DND-41 (cell line): ENCODE measurements around the gene PELI2.

Source experiments
- EZH2 ChIP-seq: IDR thresholded peaks from 3 replicates; pipeline ENCODE4 v1.6.1; 2012; ENCODE audit warnings: borderline replicate concordance, low read depth, mild to moderate bottlenecking, moderate library complexity, low read length, inconsistent platforms; ENCODE audit not compliant: severe bottlenecking
- TF ChIP-seq, protein P1 (sequence below): IDR thresholded peaks from 2 replicates; pipeline ENCODE4 v1.5.1; 2012; ENCODE audit warnings: borderline replicate concordance, low read length, moderate library complexity, mild to moderate bottlenecking; ENCODE audit not compliant: poor library complexity, severe bottlenecking; ENCODE audit errors: extremely low read depth

DNA sequence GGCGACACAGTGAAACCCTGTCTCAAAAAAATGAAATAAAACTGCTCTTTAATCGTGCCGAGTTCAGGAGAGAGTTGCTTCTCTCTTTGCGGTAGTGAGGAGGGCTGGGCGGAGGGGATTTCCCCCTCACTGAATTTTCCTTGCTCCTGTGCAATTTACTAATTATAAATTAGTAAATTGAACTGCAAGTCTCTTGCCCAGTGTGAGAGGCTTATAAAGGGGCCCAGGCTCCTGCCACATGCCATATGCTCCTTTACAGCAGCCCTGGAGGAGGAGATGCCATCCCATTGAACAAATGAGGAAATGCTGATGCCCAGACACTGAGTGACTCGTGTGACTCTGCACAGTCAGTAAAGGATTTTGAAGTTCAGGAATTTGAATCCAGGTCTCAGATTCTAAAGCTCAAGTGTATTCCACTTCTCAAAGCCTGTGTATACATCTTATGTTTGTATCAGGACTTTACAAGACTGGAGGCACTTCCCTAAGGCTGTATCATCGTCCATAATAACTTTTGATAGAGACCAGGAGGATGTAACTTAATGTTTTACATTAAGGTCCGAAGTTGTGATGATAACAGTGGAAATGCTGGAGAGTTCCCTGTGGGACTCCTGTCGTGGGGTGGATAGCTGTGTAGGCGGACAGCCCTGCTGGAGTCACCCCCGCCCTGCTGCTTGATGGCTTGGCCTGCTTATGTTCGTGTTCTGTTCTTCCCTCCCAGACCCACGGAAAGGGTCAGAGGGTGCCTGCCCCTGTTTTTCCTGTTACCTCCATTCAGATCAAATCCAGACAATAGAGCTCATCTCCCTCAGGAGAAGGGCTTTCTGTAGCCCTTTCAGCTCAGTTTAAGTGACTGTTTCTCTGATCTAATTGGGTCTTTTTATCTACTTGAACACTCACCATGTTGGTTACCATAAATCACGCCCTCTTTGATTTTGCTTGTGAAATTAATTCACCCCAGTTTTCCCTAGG lies 13.9 kb downstream of the PELI2 start:
- TF ChIP-seq, protein P1, sequence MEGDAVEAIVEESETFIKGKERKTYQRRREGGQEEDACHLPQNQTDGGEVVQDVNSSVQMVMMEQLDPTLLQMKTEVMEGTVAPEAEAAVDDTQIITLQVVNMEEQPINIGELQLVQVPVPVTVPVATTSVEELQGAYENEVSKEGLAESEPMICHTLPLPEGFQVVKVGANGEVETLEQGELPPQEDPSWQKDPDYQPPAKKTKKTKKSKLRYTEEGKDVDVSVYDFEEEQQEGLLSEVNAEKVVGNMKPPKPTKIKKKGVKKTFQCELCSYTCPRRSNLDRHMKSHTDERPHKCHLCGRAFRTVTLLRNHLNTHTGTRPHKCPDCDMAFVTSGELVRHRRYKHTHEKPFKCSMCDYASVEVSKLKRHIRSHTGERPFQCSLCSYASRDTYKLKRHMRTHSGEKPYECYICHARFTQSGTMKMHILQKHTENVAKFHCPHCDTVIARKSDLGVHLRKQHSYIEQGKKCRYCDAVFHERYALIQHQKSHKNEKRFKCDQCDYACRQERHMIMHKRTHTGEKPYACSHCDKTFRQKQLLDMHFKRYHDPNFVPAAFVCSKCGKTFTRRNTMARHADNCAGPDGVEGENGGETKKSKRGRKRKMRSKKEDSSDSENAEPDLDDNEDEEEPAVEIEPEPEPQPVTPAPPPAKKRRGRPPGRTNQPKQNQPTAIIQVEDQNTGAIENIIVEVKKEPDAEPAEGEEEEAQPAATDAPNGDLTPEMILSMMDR, result no peak
- no peak for TF ChIP-seq EZH2
